AG09309 (cell line): ENCODE data around the gene CD81.
A peak's percentile ranks its signal among the peaks of the same experiment; 100 is the strongest.

Experiments
- DNase-seq: peaks from one replicate; pipeline ENCODE4 v3.0.0-alpha.2; 2010; ENCODE audit warnings: low read depth
- H3K4me3 ChIP-seq: 2 replicates; pipeline ENCODE4 v1.5.1; 2011; ENCODE audit warnings: mild to moderate bottlenecking, low read depth, low read length, moderate library complexity; ENCODE audit not compliant: control insufficient read depth
- CTCF ChIP-seq: IDR thresholded peaks from 2 replicates; pipeline ENCODE4 v1.5.1; 2011; ENCODE audit warnings: mild to moderate bottlenecking, low read depth, low read length, inconsistent platforms; ENCODE audit not compliant: insufficient read depth, control insufficient read depth; ENCODE audit errors: missing control alignments

The CD81 gene

GRCh38 chr11:2388431-2389376, 11.6 kb downstream of the CD81 start:
- no peak for DNase-seq
- no peak for TF ChIP-seq CTCF
- no peak overlapping the region for H3K4me3 ChIP-seq

- H3K4me3 ChIP-seq: no peak overlapping the region
- no peak for TF ChIP-seq CTCF
- no peak for DNase-seq
Measured at GRCh38 chr11:2389377-2390026, 12.4 kb downstream of the CD81 start.

GRCh38 chr11:2390091-2390724, 13.1 kb downstream of the CD81 start:
- no peak overlapping the region for H3K4me3 ChIP-seq
- TF ChIP-seq CTCF: no peak
- DNase-seq: no peak

- no peak overlapping the region for H3K4me3 ChIP-seq
- no peak for TF ChIP-seq CTCF
- peak; percentile 13 for DNase-seq
Measured at GRCh38 chr11:2390725-2391151, 13.6 kb downstream of the CD81 start.

- TF ChIP-seq CTCF: no peak
- H3K4me3 ChIP-seq: no peak overlapping the region
- DNase-seq: no peak
Measured at GRCh38 chr11:2391181-2391975, 14.3 kb downstream of the CD81 start.
